Fibroblast of skin of right biceps (primary cell): ENCODE measurements around the gene MYZAP.
"Not testable (repeated sequence)": the region's sequence is repeated elsewhere in the genome, so short reads cannot be mapped to it uniquely, and the experiment has no call there.

ENCODE experiments used
- DNase-seq: peaks from one replicate; pipeline ENCODE4 v3.0.0-alpha.2; 2013

Gene MYZAP

GRCh38 chr15:57595011-57595866, 3.5 kb downstream of the MYZAP start:
- no peak for DNase-seq

DNA sequence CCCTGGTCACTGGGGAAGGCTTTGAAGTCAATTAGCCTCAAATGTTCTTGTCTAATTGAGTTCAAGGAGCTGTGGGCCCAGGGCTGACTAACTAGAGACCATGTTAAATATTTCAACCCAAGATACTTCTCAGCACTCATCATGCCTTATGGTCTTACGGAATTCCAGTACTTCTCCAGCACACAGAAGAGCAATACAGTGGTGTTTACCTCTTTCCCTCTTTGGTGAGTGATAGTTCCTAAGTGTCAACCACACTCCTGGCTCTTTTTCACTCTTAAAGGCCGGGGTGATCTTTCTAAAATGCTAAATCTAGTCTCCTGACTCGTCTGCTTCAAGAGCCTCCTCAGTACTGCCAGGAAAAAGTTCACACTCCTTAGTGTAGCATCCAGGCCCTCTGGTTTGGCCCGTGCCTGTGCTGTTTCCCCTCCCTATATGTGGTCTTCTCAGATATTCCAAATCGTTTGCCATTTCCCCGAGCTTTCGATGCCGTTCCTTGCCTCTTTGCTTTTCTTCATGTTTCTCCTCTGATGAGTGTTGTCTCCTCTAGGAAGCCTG, 4.7 kb downstream of the MYZAP start:
- DNase-seq, result no peak

GRCh38 chr15:57596978-57597377, 5.3 kb downstream of the MYZAP start:
- DNase-seq, result no peak

DNA sequence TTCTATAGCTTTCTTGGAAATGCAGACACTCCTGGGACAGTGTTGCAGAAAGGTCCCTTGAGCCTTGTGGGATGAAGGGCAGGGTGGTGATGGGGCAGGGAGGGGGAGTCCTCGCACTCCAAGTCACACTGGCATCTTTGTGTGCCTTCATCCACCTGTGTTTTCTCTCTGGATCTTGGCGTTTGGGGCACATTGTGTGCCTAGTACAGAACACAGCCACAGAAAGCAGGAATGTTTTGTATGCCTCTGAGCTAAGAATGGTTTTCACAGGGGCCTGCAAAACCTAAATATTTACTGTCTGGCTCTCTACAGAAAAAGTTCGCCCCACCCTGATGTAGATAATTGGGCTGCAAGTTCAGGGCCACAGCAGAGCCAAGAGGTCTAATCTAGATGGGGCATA, 5.7 kb downstream of the MYZAP start:
- DNase-seq, result no peak

DNA sequence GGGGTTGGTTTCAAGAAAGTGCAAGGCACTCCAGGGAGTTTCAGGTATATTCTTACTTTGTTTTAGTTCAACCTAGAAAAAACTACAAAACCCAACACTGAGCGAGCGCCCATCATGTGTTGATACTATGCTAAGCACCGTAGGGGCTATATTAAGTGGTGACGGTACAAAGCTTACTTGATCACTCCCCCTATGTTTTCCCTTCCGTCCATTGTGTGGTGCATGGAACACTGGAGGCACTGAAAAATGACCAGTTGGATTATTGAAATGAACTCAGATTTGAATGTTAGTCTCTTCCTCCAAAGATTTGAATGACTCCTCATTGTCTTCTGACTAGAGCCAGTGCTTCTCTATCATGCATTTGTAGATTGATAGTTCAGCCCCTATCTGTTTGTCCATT, 6.6 kb downstream of the MYZAP start:
- no peak for DNase-seq

DNA sequence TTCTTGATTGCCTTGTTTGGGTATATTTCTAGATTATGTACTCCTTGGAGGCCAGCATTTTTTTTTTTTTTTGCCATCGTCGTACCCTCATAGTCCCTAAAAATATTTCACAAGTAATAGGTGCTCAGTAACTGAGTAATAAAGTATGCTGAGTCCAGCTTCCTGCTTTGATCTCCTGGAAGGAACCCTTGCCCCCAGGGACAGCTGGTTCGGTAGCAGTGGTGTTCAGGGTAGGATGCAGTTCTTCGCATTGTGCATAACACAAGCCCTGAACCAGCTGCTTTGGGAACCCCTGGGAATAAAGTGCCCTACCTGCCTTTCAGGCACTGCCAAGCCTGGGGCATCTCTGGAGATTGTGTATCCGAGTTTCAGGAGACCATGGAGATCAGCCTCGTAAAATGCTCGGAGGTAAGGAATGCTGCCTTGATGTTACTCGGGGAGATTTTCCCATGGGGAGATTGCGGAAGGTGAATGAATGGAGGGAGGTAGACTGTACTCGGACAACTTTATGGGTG, 7.6 kb downstream of the MYZAP start:
- no peak for DNase-seq

DNA sequence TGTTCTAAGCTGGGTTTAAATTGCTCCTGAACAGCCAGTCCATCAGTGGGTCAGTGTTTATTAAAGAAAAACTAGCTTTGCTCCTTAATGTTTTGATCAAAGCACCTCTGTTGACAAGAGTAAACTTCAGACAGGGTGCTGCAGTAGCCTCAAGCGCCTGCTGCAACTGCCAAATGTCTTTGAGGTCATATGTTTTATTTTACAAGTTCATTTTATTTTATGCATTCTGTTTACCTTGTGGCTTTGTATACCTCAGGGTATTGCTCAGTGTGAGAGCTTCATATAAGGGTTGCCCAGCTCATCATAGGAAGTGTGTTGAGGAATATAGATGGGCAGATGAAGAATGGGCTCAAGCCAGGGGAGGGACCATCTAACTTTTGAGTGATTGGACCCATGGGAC, 8.5 kb downstream of the MYZAP start:
- no peak for DNase-seq

DNA sequence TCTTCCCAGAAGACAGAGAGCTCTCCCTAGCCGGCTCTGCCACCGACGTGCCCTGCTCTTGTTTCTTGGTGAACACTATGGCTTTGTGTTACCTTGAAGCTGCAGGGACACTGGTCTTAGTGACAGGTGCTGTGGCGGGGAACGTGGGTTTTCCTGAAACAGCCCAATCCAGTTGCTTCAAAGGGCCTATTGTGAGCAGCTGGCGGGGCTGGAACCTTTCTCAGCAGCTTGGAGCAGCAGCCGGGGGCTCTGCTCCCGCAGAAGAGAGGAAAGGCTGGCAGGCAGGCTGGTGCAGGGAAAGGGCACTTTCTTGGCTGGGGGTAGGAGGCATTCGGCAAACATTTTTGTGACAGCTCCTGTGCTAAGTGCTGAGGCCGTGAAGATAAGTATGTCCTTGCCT, 12.8 kb downstream of the MYZAP start:
- DNase-seq, result no peak

DNA sequence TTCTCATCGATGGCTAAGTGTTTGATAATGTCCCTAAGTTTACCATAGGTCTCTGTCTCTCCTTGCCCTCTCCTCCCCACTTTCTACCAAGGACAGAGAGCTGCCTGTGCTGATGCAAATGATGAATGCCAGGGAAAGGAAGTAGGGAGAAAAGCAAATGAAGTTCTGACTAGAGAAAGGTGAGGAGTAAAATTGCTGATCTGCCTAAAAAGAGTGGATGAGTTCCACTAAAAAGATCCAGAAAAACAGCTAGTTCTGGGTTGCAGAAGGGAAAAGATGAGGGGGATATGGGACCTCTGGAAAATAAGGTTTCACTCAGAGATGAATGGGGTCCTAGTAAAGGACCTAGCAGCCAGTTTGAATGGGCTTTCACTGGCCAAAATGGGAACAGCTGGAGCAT, 13.8 kb downstream of the MYZAP start:
- DNase-seq, result no peak

DNA sequence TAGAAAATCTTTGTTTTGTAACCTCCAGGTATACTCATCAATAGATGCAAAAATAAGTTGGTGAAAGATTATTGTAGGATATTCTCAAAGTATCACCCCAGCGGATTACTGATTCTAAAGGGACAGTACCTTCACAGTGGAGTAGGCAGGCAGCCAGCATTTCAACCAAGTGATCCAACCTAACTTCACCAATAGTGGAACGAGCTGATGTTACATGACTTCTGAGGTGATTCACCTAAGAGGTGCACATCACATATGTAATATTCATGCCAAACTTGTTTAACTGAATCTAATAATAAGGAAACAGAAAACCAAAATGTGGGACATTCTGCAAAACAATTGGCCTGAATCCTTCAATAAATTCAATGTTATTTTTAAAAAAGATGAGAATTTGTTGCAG, 14.3 kb downstream of the MYZAP start:
- no peak for DNase-seq

DNA sequence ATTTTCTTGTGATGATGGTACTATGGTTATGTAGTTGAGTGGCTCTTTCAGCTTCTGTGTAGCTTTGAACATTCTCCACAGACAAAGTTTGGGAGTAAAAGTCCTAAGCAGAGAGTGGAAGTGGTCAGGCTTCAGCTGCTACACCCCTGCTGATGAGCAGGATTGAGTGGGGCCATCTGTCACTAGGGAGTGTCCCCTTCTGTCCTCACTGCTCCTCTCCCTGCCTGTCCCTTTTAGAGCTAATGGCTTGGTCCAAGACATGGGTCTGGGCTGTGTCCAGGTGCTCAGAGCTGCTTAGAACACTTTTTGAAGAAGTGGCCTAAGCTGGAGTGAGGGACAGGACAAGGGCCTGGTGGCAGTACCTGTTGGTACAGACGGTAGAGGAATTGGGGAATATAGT, 15.1 kb downstream of the MYZAP start:
- no peak for DNase-seq

DNA sequence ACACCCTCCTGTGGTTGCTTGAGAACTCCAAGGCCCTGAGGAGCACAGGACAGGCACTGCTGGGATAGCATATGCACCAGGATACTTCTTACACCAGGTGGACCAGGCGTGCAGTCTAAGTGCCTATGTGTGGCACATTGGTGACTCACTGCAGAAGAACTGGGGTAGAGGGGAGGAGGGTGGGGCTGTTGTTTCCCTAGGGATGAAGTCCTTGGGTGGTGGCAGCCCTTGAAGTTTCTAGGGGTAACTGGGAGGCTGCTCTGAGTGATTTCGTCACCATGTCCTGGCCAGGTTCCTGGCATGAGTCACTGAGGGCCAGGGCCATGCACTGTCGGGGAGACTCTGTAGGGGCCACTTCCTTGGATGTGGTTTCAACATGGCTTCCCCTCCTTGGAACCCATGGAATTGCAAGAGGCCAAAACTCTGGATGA, 15.9 kb downstream of the MYZAP start:
- peak; percentile 25 for DNase-seq

- peak; percentile 35 for DNase-seq
Observed at GRCh38 chr15:57609805-57610529, 18.3 kb downstream of the MYZAP start.

- DNase-seq, result no peak
Observed at GRCh38 chr15:57611123-57611522, 19.4 kb downstream of the MYZAP start.

GRCh38 chr15:57611938-57612337, 20.2 kb downstream of the MYZAP start:
- DNase-seq, result no peak

DNA sequence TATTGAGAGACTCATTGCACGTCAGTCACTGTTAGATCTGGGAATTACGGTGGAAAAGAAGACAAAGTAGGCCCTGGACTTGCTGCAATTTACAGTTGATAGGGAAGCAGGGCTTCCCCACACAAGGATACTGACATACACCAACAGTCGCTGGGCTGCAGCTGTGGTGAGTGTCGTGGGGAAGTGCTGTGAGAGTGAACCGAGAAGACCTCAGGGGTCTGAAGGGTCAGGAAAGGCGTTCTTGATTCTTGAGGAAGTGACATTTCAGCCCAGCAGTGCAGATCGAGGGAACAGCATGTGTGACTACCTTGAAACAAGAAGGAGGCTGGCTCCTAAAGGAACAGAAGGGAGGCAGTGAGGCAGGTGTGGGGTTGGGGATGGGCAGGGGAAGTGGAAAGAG, 22.5 kb downstream of the MYZAP start:
- no peak for DNase-seq

GRCh38 chr15:57615951-57616496, 24.3 kb downstream of the MYZAP start:
- DNase-seq, result not testable (repeated sequence)

DNA sequence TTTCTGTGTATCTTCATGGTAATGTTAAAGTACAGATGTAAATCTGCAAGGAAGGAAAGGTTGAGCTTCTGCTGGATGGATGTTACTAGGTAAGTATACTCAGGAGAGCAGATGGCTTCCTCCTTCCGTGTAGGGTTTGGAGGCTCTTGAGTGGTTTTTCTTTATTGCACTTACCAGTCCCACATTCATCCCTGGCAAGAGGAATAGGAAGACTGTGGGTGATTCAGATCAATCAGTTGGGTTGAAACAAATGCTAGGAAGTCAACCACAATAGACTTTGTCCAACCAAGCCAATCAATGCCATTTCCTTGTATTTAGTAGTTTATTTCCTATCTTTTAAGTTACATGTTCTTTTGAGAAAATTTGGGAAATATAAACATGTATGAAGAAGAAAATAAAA, 26.6 kb downstream of the MYZAP start:
- DNase-seq, result no peak

DNA sequence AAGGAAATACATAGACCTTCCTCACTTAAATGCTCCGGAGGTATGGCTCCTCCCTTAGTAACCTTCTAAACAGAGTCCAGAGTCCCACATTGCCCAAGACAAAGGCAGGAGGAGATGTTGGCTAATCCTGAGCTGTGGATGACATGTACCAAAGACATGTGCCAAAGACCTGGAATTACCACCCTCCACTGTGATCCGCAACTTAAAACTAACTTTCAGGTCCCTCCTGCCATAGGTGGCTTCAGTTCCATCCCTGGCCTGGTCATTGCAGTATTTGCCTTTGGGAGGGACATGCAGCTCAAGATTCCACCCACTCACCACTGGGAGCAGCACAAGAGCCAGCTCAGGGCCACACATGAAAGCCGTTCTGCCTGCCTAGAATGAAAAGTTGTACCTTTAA, 28.0 kb downstream of the MYZAP start:
- DNase-seq, result no peak

- no peak for DNase-seq
Observed at GRCh38 chr15:57624730-57625129, 33.0 kb downstream of the MYZAP start.

- no peak for DNase-seq
Observed at GRCh38 chr15:57625703-57626448, 34.2 kb downstream of the MYZAP start.

GRCh38 chr15:57626713-57627440, 35.2 kb downstream of the MYZAP start:
- no peak for DNase-seq
